Measurements from ENCODE around the gene CARMIL1.

The CARMIL1 gene

GRCh38 chr6:25553502-25553901, 274.3 kb downstream of the CARMIL1 start:
- no peak overlapping the region for H3K27ac ChIP-seq
- no peak overlapping the region for H3K4me3 ChIP-seq (ENCODE audit: low read depth in 1 of 2, low read length in 1 of 2)
- no peaks in the 10 kb centered on the region for H3K27me3 ChIP-seq
- TF ChIP-seq CTCF (IDR thresholded peaks at IDR 0.05), result no peak
- no peaks in the 10 kb centered on the region for H3K4me1 ChIP-seq (ENCODE audit: control insufficient read depth in 1 of 2, insufficient read depth in 1 of 2, low read depth in 1 of 2, low read length in 1 of 2)
- H3K36me3 ChIP-seq, result no peaks in the 10 kb centered on the region
- H3K9me3 ChIP-seq, result no peaks in the 10 kb centered on the region

GRCh38 chr6:25555188-25555587, 276.0 kb downstream of the CARMIL1 start:
- Histone ChIP-seq H3K4me1 (ENCODE audit: control insufficient read depth in 1 of 2, insufficient read depth in 1 of 2, low read depth in 1 of 2, low read length in 1 of 2) (no peaks in the 10 kb centered on the region), H3K27me3 (no peaks in the 10 kb centered on the region), H3K27ac (no peak overlapping the region), H3K4me3 (ENCODE audit: low read depth in 1 of 2, low read length in 1 of 2) (no peak overlapping the region), H3K9me3 (no peaks in the 10 kb centered on the region), H3K36me3 (no peaks in the 10 kb centered on the region)
- no peak for TF ChIP-seq CTCF (IDR thresholded peaks at IDR 0.05)

DNA sequence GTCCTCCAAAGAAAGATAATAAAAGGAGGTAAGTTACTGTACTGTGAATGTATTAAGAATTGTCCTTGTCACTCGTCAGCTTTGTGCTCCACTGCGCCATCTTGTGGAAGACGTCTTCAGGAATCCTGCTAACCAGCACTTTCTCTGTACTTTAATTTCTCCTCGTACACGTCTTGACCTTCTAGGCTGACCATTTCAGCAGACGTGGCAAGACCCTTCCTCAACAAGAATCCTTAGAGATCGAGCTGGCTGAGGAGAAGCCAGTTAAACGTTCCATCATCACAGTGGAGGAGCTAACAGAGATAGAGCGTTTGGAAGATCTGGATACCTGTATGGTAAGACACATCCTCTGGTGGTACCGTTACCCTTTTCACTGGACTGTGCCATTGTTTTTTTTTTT, 277.3 kb downstream of the CARMIL1 start:
- no peak overlapping the region for H3K4me3 ChIP-seq (ENCODE audit: low read depth in 1 of 2, low read length in 1 of 2)
- H3K4me1 ChIP-seq (ENCODE audit: control insufficient read depth in 1 of 2, insufficient read depth in 1 of 2, low read depth in 1 of 2, low read length in 1 of 2), result no peaks in the 10 kb centered on the region
- no peak for TF ChIP-seq CTCF (IDR thresholded peaks at IDR 0.05)
- no peaks in the 10 kb centered on the region for H3K36me3 ChIP-seq
- H3K27ac ChIP-seq, result no peak overlapping the region
- no peaks in the 10 kb centered on the region for H3K9me3 ChIP-seq
- H3K27me3 ChIP-seq, result no peaks in the 10 kb centered on the region

DNA sequence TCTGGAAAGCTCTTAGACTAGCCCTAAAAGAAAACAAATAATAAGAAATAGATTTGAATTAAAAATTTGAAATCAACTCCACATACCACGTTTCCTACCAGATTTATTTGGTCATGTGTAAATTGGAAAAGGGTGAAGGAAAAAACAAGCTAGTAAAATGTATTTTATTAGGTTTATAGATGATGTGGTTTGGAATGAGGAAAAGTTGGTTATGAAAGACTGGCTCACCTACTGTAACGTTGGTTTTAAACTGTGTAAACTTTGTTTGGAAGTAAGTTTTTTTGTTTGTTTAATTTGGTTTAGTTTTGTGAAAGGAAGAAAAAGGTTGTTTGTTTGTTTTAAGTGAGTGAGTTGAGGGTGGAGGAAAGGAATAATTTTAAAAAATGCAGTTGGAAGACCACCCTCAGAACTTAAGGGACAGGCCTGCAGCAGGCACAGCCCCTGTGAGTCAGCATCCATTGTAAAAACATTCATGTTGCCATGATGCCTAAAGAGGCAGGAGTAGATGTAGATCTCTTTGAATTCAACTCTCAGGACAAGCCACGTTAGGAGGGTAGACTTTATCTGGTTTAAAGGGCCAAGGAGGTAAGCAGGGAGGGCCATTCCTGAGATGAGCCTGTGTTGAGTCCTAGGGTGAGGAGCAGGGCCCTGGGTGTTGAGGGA, 279.1 kb downstream of the CARMIL1 start:
- Histone ChIP-seq H3K27ac (no peak overlapping the region), H3K4me1 (ENCODE audit: control insufficient read depth in 1 of 2, insufficient read depth in 1 of 2, low read depth in 1 of 2, low read length in 1 of 2) (no peaks in the 10 kb centered on the region), H3K9me3 (no peaks in the 10 kb centered on the region), H3K36me3 (no peaks in the 10 kb centered on the region), H3K27me3 (no peaks in the 10 kb centered on the region), H3K4me3 (ENCODE audit: low read depth in 1 of 2, low read length in 1 of 2) (no peak overlapping the region)
- TF ChIP-seq CTCF (IDR thresholded peaks at IDR 0.05), result no peak

GRCh38 chr6:25560865-25561264, 281.7 kb downstream of the CARMIL1 start:
- no peak overlapping the region for H3K27ac ChIP-seq
- H3K9me3 ChIP-seq, result no peaks in the 10 kb centered on the region
- no peak for TF ChIP-seq CTCF (IDR thresholded peaks at IDR 0.05)
- no peaks in the 10 kb centered on the region for H3K27me3 ChIP-seq
- no peak overlapping the region for H3K4me3 ChIP-seq (ENCODE audit: low read depth in 1 of 2, low read length in 1 of 2)
- H3K4me1 ChIP-seq (ENCODE audit: control insufficient read depth in 1 of 2, insufficient read depth in 1 of 2, low read depth in 1 of 2, low read length in 1 of 2), result no peaks in the 10 kb centered on the region
- no peaks in the 10 kb centered on the region for H3K36me3 ChIP-seq

All from neutrophil (primary cell).